Panc1 (cell line): Measurements from ENCODE around the gene ACD. TPM values are rescaled to one million over a fixed set of nuclear protein-coding genes. Genes with fewer than 3 reads are reported as not detected.

Experiments used
- ATAC-seq: fragments of 200-7000 bp; cut with Tn5 transposase; 2 replicates; pipeline ENCODE4 v1.9.1; 2020; ENCODE audit warnings: mild to moderate bottlenecking, moderate library complexity
- BruUV-seq: library from RNA; stranded (reverse); fragments of 400-500 nt; replicated peaks from 2 replicates; lab custom pipeline; 2021; lab: Mats Ljungman, UMichigan
- CTCF ChIA-PET: fragments of 300-600 bp; sonication (Branson Sonifier 250); formaldehyde crosslinking; loops from one replicate; lab custom pipeline; 2022; ENCODE audit warnings: antibody characterized with exemption; lab: Charles Lee
- POLR2A ChIA-PET: fragments of 300-600 bp; sonication (Branson Sonifier 250); formaldehyde crosslinking; loops from one replicate; lab custom pipeline; 2022; ENCODE audit warnings: antibody characterized with exemption; lab: Charles Lee
- DNase-seq: peaks from one replicate; pipeline ENCODE4 v3.0.0-alpha.2; 2010; ENCODE audit warnings: low read depth, low spot score
- H3K27ac ChIP-seq: 2 replicates; pipeline ENCODE4 v1.5.1; 2011; ENCODE audit warnings: mild to moderate bottlenecking, low read length, inconsistent platforms
- H3K27me3 ChIP-seq: fragments of 200-500 bp; sonication (Bioruptor generic); 2 replicates; pipeline ENCODE4 v1.6.0; 2014; ENCODE audit warnings: low read length, inconsistent platforms; ENCODE audit not compliant: control insufficient read depth, insufficient read depth
- H3K36me3 ChIP-seq: fragments of 200-500 bp; sonication (Bioruptor generic); 2 replicates; pipeline ENCODE4 v1.5.1; 2014; ENCODE audit warnings: inconsistent platforms, mild to moderate bottlenecking, low read length, moderate library complexity; ENCODE audit not compliant: control insufficient read depth, insufficient read depth
- H3K4me1 ChIP-seq: 2 replicates; pipeline ENCODE4 v1.5.1; 2011; ENCODE audit warnings: inconsistent platforms, mild to moderate bottlenecking, low read length, moderate library complexity; ENCODE audit not compliant: control insufficient read depth, insufficient read depth
- H3K4me3 ChIP-seq, 2 experiments: 2 replicates each; pipeline ENCODE4 v1.5.1; 2011 to 2012; ENCODE audit warnings: low read depth in 2 of 2, low read length in 2 of 2, mild to moderate bottlenecking in 2 of 2, inconsistent platforms in 1 of 2, moderate library complexity in 1 of 2
- H3K9me3 ChIP-seq: fragments of 200-500 bp; sonication (Bioruptor generic); 2 replicates; pipeline ENCODE4 v1.5.1; 2014; ENCODE audit warnings: low read depth, mild to moderate bottlenecking, inconsistent platforms, low read length, moderate library complexity; ENCODE audit not compliant: control insufficient read depth, insufficient read depth
- POLR2AphosphoS5 ChIP-seq: IDR thresholded peaks from 2 replicates; pipeline ENCODE4 v1.6.1; 2012; ENCODE audit warnings: mild to moderate bottlenecking, low read depth, low read length, moderate library complexity
- REST ChIP-seq, 2 experiments: IDR thresholded peaks; 2 replicates each; pipeline ENCODE4 v1.6.1; 2011 to 2012; ENCODE audit warnings: low read depth in 2 of 2, control low read depth in 1 of 2, low read length in 1 of 2, mild to moderate bottlenecking in 1 of 2, moderate library complexity in 1 of 2; ENCODE audit not compliant: insufficient read depth in 1 of 2
- SIN3A ChIP-seq: IDR thresholded peaks from 2 replicates; pipeline ENCODE4 v1.6.1; 2012; ENCODE audit warnings: low read depth, mild to moderate bottlenecking, low read length, moderate library complexity, borderline replicate concordance; ENCODE audit not compliant: insufficient read depth
- TCF7L2 ChIP-seq: IDR thresholded peaks from 2 replicates; pipeline ENCODE4 v1.6.1; 2011; ENCODE audit warnings: mild to moderate bottlenecking, low read depth, low read length, inconsistent platforms
- in situ Hi-C: cut with HindIII; loops from 2 replicates; pipeline ENCODE4 v1.10.0; 2016; ENCODE audit warnings: low sequenced_read_pairs, low pct_unique_long_range_greater_than_20kb
- intact Hi-C: fragments of 100-400 bp; cut with micrococcal nuclease; formaldehyde crosslinking; loops from one replicate; pipeline ENCODE4 v1.10.0; 2022; ENCODE audit not compliant: unreplicated experiment
- total RNA-seq: library from RNA; stranded (reverse); gene quantifications from one replicate; pipeline ENCODE4 v1.2.1, GENCODE V29; 2021; ENCODE audit not compliant: unreplicated experiment
- TF ChIP-seq, protein P1 (sequence below): fragments of 450-650 bp; IDR thresholded peaks from 2 replicates; pipeline ENCODE4 v1.5.1; 2017; ENCODE audit warnings: mild to moderate bottlenecking

Gene ACD
- total RNA-seq, 1 experiment from 2014 or later: 34.9 TPM

GRCh38 chr16:67703626-67704025, 43.6 kb upstream of the ACD start:
- in situ Hi-C loops (no loop called here), intact Hi-C loops (no loop called here)
- no TSS peak for BruUV-seq
- Histone ChIP-seq H3K36me3 (no peaks in the 10 kb centered on the region), H3K27ac (no peak overlapping the region), H3K9me3 (no peaks in the 10 kb centered on the region), H3K4me3 (no peak overlapping the region), H3K27me3 (no peaks in the 10 kb centered on the region), H3K4me1 (no peaks in the 10 kb centered on the region)
- TF ChIP-seq REST (IDR thresholded peaks at IDR 0.05; ENCODE audit: insufficient read depth in 1 of 2, low read depth in 2 of 2, low read length in 1 of 2): no peak
- TF ChIP-seq POLR2AphosphoS5: no peak
- TF ChIP-seq, protein P1, sequence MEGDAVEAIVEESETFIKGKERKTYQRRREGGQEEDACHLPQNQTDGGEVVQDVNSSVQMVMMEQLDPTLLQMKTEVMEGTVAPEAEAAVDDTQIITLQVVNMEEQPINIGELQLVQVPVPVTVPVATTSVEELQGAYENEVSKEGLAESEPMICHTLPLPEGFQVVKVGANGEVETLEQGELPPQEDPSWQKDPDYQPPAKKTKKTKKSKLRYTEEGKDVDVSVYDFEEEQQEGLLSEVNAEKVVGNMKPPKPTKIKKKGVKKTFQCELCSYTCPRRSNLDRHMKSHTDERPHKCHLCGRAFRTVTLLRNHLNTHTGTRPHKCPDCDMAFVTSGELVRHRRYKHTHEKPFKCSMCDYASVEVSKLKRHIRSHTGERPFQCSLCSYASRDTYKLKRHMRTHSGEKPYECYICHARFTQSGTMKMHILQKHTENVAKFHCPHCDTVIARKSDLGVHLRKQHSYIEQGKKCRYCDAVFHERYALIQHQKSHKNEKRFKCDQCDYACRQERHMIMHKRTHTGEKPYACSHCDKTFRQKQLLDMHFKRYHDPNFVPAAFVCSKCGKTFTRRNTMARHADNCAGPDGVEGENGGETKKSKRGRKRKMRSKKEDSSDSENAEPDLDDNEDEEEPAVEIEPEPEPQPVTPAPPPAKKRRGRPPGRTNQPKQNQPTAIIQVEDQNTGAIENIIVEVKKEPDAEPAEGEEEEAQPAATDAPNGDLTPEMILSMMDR: no peak
- TF ChIP-seq SIN3A: no peak
- TF ChIP-seq TCF7L2: no peak
- ATAC-seq (no peak; the same call in 1 of the 2 replicates), DNase-seq (no peak)
- POLR2A ChIA-PET: no interaction called here
- CTCF ChIA-PET: no interaction called here

DNA sequence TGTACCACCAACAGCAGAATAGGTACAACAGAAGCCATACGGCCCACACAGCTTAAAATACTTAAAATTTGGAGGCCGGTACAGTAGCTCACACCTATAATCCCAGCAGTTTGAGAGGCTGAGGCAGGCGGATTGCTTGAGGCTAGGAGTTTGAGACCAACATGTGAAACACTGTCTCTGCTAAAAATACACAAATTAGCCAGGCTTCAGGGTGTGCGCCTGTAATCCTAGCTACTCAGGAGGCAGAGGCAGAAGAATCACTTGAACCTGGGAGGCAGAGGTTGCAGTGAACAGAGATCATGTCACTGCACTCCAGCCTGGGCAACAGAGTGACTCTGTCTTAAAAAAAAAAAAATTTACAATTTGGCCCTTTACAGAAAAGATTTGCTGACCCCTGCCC, 42.1 kb upstream of the ACD start:
- POLR2A ChIA-PET: interaction anchor here (0.7 kb wide), 1 partner anchor 382 kb away, joined by 3 read pairs; no protein-coding TSS in a partner anchor
- H3K9me3 ChIP-seq: no peaks in the 10 kb centered on the region
- H3K4me1 ChIP-seq: no peaks in the 10 kb centered on the region
- H3K4me3 ChIP-seq: no peak overlapping the region
- DNase-seq (no peak), ATAC-seq (no peak)
- in situ Hi-C loops: no loop called here
- H3K27me3 ChIP-seq: no peaks in the 10 kb centered on the region
- intact Hi-C loops: no loop called here
- BruUV-seq: no TSS peak
- no peak overlapping the region for H3K27ac ChIP-seq
- TF ChIP-seq POLR2AphosphoS5 (no peak), SIN3A (no peak), TCF7L2 (no peak), REST (IDR thresholded peaks at IDR 0.05; ENCODE audit: insufficient read depth in 1 of 2, low read depth in 2 of 2, low read length in 1 of 2) (no peak)
- TF ChIP-seq, protein P1: no peak
- CTCF ChIA-PET: no interaction called here
- H3K36me3 ChIP-seq: no peaks in the 10 kb centered on the region
